Vagina (tissue), 2 donors: ENCODE results near the gene NUP93.

Source experiments
- POLR2A ChIP-seq, 2 donors: fragments of 450-650 bp; IDR thresholded peaks; one replicate each; pipeline ENCODE4 v1.6.1; 2017; ENCODE audit warnings: antibody characterized with exemption in 2 of 2, mild to moderate bottlenecking in 2 of 2, moderate library complexity in 2 of 2
- POLR2AphosphoS5 ChIP-seq, 2 donors: sonication (generic); formaldehyde crosslinking; IDR thresholded peaks; one replicate each; pipeline ENCODE4 v1.9.0; 2017; ENCODE audit warnings: antibody characterized with exemption in 2 of 2, mild to moderate bottlenecking in 2 of 2, low read depth in 1 of 2; ENCODE audit not compliant: insufficient read depth in 1 of 2

DNA sequence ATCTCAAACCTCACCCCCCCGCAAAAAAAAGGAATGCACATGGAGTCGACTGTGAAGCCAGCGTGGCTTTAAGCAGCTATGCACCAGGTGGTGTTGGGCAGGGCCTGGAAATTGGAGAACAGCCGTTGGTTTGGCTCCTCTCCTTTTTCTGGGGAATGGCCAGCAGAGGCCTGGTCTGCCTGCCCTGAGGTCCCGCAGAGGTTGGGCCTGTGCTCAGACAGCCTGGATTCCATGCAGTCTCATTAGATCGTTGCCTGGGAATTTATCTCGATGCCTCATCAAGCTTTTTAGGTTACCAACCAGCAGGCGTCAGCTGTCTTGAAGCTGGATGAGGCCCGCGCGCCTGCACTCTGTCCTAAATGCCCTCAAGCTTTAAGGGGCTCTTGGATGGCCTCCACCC lies 144.9 kb downstream of the NUP93 start:
- no peak for TF ChIP-seq POLR2A (IDR thresholded peaks at IDR 0.05)
- no peak for TF ChIP-seq POLR2AphosphoS5 (IDR thresholded peaks at IDR 0.05; ENCODE audit: insufficient read depth in 1 of 2, low read depth in 1 of 2)
